HG02588 (cell line): ENCODE results near the gene ADCY7.
A peak's percentile ranks its signal among the peaks of the same experiment; 100 is the strongest.

ENCODE experiments used
- ATAC-seq: cut with Tn5 transposase; IDR thresholded peaks from one replicate; pipeline ENCODE4 v1.9.1; 2021; ENCODE audit warnings: mild to moderate bottlenecking, moderate library complexity; ENCODE audit not compliant: unreplicated experiment

ADCY7 gene

DNA sequence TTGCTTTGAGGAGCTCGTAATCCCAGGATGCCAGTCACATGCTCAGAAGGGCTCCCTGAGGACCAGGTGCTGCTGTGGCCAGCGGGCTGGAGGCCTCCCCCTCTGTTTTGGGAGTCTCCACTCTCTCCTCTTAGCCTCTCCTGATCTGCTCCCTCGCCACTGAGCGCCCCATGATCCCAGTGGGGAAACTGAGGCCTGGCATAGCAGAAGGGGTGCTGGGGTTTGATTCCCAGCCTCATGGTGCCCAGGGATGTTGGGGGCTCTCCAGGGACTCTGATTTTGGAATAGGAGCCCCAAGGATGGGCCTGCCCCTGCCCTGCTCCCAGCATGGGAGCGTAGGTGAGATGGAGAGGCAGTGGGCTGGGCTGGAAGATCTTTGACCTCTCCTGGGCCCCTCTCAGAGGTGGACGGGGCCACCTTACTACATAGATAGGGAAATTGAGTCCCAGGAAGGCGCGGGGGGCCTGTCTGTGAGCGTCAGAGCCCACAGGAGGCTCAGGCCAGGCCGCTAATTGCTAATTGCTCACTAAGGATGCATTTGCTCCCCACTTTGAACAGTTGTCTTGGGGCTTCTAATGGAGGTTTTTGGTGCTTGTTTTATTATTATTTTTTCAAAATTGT is 525 bp upstream of the ADCY7 start:
- no peak for ATAC-seq

DNA sequence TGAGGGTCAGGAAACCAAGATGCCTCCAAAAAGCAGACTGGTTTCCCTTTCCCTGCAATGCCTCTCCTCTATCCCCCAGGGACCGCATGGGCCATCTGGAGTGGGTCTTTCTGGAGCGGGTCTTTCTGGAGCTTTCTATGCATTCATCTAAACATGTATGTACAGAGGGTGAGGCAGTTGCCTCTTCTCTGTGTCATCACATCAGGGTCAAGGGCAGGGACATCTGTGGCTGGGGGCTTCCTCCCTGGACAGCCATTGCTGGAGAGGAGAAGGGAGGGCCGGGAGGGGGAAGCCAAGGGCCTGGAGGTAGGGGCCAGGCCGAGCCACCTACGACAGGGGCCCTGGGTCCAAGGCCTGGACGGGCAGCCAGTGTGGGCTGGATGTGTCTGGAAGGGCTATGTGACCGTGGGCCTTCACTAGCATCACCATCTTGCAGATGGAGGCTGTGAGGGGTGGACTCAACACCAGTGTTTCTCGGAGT is 840 bp downstream of the ADCY7 start:
- no peak for ATAC-seq

DNA sequence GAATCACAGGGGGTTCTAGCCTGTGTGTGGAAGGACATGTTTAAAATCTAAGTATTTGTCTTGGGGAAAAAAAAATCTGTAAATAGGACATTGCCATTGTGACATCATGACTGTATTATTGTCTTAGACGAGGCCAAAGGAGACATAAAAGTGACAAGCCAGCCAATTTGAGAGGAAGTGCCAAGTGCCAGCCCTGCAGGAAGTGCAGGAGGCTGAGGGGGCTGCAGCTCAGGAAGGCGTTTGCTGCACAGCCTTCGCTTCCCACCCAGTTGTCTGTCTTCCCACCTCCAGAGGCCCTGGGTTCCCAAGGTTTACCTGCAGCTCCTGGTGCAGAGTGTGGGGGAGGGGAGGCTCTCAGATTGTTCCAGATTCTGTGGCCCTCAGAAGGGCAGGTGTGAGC is 1.3 kb downstream of the ADCY7 start:
- ATAC-seq, result no peak

DNA sequence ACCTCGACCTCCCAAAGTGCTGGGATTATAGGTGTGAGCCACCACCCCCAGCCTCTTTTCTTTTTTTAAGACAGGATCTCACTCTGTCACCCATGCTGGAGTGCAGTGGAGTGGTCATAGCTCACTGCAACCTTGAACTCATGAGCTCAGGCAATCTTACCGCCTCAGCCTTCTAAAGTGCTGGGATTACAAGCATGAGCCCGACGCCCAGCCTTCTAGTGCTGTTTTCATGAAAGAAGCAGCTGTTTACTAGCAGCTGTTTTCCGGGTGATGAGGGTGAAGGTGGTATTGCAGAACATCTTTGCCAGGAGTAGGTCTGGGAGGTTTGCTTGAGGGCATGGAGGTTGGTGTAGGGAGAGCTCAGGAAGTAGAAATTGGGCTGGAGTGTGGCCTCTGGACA is 2.0 kb downstream of the ADCY7 start:
- ATAC-seq, result no peak

DNA sequence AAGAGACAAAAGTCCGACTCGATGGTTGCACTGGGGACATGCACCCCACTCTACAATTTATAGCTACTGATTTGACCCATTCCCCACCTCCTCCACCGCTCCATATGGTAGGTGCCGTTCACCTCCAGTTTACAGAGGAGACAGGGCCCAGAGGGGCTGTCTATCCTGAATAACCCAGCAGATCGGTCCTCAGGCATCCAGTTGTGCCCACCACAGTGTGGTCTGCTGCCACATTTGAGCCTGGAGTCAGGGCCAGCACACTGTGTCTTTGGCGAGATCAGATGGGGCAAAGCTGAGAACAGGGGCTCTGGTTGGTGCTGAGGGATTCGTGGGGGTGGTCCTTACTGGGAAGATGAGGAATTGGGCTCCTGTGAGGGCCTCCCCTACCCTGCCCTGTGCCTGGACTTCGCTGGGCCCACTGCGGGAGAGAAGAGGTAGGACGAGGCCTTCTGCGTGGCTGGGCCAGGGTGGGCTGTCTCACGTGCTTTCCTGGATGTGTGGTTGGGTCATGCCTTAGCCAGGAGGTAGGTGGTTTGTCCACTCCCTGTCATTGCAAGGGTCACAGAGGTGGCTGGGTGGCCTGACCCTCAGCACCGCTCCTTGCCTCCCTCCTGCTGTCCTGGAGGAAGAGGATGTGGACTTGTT is 2.8 kb downstream of the ADCY7 start:
- ATAC-seq, result no peak

DNA sequence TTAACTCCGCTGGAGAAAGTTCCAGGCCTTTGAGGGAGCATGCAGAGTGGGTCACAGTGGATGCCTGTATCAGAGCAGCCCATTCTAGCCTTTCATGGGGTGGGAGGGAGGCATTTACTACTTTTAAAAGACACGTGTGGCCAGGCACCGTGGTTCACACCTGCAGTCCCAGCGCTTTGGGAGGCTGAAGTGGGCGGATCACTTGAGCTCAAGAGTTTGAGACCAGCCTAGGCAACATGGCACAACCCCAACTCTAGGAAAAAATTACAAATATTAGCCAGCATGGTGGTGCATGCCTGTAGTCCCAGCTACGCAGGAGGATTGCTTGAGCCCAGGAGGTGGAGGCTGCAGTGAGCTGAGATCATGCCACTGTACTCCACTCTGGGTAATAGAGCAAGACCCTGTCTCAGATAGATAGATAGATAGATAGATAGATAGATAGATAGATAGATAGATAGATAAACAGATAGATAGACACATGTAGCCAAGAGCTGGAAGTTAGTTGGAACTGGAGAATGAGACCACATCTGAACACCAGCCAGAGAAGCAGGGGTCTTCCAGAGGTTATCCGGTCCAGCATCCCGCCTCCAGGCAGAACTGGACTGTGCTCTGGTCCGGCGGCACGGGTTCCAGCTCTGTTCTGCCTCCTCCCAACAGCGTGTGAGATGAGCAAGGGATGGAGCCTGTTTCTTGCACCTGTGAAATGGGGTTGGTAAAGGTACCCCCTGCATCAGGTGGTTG is 3.6 kb downstream of the ADCY7 start:
- no peak for ATAC-seq

DNA sequence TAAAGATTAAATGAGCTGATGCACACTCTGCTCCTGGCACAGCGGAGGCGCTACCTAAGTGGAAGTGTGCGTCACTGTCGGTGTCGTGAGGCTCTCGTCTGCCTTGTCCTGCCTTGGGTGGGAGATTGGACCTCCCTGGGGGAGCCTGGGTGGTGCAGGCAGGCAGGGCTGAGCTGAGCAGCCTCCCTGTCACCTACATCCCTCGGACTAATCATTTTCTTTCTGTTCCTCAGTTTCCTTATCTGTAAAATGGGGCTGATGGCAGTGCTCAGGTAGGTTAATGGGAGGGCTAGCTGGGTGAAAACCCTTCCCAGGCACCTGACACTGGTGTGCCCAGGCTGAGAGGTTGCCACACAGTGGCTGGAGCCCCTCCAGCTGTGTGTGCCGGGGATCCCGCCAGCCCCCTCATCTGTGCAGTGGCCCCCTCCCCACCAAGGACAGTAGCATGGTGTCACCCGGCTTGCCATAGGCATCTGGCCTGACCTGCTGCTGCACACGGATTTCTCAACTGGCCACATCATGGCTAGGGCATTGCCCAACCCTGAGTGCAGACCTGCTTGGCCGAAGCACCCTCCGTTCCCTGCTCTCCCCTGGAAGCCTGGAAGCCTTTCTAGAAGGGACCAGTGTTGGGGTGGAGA is 4.3 kb downstream of the ADCY7 start:
- ATAC-seq, result no peak

DNA sequence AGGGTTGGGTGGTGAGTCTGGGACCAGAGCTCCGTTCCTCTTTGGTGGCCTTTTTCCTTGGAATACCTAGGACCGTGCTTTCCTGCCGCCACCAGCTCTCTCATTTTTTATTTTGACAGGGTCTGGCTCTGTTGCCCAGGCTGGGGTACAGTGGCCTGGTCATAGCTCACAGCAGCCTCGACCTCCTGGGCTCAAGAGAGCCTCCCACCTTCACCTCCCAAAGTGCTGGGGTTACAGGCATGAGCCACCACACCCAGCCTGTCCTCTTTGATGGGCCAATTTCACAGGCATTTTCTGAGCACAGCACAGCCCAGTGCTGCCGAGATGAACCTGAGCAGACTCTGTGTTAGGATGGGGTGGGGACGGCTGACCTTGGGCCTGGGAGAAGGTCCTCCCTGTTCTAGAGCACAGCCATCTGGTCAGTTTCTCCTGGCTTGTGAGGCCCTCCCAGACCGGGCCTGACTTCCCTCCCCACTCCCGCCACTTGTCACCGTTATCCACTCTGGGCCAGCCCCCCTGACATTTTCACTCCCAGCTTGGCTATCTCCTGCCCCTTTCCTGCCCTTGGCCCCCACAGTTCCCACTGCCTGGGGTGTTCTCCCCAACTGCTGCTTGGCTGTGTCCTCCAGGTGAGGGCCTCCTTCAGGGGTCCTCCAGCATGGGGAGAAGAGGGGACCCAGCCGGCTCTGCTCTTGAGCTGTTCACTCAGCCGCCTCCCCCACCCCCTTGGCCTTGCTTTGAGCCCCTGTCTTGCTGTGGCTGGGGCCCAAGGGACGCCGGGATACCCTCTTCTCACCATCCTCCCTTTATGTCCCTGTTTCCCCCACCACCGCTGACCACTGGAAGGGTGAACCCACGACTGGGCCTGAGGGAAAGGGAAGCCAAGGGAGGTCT is 5.0 kb downstream of the ADCY7 start:
- ATAC-seq, result no peak

DNA sequence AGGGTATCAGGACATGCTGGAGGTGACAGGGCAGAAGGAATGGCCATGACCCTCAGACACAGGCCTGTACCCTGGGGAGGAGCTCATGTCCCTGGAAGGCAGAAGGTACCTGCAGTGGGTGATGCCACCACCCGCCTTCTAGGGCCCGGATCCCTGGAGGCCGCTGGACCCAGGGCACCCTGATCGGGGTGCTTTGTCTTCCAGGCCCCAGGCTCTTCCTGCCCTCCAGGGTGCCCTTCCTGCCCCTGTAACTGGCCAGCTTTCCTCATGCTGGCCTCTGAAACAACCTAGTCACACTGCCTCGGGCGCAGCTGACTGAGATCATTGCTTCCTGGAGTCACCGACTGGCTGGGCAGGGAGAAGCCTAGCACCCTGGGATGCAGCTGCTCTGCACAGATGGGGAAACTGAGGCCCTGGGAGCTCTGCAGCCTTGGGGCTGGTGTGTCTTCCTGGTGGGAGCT is 5.8 kb downstream of the ADCY7 start:
- ATAC-seq, result no peak

DNA sequence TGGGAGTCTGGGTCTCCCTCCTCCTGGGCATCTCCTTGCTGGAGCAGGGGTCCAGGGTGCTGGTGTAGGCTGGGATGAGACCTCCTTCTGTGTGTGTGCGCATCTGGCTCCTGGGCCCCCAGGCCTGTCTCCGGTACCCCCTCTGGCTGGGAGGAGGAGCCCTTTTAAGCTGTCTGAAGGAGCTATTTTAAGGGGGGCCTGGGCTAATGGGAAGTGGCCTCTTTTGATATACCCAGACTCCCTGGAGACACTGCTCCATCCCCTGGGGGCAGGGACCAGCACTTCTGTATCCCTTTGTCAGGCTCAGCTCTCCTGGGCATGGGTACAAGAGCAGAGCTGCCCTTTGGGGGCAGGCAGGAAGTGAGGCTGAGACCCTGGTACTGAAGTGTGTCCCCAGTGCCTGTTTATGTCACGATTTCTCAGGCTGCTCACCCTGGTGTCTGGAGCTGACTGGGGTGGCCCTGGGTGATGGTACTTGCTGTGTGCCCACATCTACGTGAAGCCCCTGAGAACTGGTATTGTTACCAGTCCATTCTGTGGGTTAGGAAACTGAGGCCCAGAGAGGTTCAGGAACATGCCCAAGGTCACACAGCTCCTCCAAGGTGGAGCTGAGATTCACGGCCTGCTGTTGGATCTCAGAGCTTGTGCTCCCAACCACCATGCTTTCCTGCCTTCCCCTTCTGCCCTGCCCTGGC is 6.5 kb downstream of the ADCY7 start:
- ATAC-seq, result no peak

DNA sequence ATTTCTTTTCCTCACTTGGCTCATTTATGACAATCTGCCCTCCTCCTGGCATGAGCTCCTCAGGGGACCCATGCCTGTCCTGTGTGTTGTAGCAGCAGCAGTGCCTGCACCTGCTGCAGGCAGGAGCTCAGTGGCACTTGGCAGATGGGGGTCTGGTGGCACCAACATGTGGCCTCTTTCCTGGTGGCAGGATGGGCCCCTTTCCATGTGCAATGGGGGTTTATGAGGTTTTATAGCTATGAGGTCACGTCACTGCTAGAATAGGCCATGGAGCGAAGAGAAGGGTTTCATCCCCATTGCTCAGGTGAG is 7.0 kb downstream of the ADCY7 start:
- no peak for ATAC-seq

DNA sequence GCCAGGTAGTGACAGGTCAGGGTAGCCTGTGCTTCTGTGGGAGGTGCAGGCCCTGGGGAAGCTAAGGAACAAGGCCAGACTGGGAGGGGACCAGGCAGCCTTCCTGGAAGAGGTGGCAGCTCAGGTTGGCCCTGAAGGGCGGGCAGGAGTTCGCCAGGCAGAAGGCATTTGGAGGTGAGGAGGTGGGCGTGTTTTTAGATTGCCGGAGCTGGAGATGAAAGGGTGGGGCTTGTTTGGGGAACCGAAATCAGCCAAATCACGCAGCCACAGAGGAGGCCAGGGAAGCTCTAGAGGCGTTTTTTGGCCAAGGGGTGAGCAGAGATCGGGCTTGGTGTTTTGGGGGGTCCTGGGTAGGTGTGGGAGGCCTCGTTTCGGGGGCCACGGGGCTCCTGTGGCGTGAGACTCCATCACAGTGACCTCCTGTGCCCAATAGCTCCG is 7.6 kb downstream of the ADCY7 start:
- peak; percentile 69 for ATAC-seq

DNA sequence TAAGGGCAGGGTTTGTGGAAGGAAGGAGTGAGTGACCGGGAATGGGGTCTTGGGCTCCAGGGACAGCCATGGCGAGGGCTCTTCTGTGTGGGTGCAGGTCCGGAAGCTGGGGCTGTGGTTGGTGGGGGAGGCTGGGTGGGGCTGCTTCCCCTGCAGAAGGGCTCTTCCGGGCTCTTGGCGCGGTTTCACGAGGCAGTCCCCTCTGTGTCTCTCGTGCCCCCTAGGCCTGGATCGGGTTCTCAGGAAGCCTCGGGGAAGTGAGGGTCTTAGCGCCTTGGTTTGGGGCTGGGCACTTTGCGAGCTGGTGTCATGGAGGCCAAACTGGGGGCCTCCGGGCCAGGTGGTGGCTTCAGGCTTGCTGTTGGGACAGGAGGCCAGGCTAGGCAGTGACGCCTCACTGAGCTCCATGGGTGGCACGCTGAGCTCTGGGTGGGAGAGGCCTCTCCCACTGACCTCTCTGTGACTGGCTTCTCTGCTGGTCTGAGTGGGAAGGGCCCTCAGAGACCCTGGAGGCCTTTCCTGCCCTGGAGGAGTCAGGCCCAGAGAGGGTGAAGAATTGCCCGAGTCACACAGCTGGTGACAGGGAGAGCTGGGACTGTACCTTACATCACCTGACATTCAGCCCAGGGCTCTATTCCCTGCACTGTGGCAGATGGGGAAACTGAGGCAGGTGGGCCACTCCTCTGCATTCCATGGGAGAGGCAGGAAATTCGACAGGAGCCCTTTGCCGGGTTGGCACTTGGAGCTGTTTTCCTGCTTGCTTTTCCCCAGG is 8.2 kb downstream of the ADCY7 start:
- peak; percentile 44 for ATAC-seq

DNA sequence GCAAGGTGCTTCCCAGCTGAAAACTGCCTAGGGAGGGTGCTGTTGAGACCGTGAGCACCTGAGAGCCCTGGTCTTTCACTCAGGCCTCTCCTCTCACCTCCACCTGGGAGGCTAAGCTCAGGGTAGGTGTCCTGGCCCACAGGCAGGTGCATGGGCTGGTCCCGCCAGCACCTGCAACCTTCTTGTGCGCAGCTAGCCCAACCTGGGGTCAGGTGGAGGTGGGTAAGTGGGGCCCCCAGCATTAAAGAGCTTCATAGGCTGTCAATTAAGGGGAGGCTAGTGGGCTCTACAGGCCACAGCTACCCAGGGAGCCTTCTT is 8.7 kb downstream of the ADCY7 start:
- ATAC-seq, result no peak

DNA sequence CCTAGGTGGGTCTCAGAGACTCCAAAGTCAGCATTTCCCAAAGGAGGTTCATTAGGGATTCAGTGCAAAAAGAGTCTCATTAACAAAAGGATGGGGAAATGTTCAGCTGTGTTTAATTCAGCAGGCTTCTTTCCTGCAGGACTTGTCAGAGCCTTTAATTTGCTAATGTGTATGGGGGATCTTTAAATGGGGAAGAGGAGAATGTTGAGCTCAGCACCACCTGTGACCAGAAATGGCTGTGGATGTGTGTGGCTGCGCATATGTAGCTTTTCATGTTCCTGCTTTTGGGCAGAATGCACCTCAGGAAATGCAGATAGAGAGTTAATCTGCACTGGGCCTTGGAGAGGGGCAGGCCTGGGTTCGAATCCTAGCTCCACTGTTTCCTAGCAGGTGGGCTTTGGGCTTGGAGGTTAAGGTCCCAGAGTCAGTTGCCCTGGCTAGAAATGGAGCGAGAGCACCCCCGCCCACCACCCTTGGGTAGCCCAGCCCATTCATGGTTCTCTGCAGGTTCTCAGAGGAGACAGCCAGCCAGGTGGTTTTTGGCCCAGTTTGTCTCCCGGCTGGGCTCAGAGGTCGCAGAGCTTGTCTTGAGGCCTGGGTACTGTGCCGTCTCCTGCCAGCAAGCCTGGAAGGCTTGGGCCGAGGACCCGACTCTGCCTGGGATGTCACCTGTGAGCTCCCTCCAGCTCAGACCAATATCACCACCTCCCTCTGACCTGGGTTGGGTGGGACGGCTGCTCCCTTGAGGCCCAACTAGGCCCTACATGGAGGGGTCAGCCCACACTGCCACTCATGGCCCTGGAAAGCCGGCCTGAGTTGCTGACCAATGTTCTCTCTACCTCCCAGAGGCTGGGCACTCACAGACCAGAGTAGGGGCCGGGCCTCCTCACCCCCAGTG is 9.3 kb downstream of the ADCY7 start:
- ATAC-seq, result no peak

DNA sequence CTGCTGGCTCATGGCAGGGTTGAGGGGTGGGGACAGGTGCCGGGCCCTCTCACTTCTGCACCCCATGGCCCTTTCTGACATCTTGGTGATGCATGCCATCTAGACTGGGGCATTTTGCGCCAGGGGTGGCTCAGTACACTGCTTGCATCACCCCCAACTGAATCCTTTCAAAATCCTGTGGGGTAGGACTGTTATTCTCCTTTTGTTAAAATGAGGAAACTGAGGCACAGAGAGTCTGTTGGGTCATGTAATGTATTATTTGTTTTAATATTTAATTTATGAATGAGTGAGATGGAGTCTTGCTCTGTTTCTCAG is 9.9 kb downstream of the ADCY7 start:
- no peak for ATAC-seq

DNA sequence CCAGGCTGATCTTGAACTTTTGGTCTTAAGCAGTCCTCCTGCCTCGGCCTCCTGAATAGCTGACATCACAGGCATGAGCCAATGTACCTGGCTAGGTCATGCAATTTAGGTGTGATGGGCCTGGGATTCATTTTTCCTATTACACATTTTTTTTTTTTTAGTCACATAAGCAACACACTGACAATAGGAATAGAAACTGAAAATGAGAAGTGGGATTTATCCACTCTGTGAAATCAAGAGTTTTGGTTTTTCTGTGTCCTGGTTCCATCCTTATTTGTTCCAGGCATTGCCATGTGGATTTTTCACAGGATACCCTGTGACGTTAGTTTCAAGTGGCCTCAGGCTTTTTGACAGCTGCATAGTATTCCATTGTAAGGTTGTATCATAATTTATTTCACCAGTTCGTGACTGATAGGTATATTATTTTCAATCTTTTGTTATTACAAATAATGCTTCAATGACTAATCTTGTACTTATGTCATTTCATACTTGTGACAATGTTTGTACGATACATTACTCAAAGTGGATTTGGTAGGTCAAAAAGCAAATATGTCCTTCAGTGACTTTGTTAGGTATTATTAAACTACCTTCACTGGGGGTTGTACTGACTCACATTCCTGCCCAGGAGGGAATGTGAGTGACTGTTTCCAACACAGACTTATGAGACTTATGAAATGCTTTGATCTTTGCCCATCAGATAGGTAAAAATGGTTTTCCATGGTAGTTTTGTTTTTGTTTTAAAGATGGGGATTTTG is 10.6 kb downstream of the ADCY7 start:
- no peak for ATAC-seq

DNA sequence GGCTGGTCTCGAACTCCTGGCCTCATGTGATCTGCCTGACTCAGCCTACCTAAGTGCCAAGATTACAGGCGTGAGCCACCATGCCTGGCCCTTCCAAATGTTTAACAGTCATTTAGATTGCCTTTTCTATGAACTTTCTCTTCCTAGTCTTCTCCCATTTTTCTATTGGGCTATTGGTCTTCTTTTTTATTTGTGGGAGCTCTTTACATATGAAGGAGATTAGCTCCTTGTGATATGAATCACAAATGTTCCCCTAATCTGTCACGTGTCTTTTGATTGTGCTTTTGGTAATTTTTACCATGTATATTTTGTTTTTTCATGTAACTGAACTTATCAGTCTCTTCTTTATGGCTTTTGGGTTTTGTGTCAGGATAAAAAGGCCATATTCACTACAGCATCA is 11.9 kb downstream of the ADCY7 start:
- no peak for ATAC-seq
